Common myeloid progenitor, CD34-positive (primary cell): Measurements from ENCODE around the gene AKNA.

Experiments used
- CTCF ChIA-PET: fragments of 350-600 bp; sonication (Branson Sonifier 250); formaldehyde crosslinking; loops from one replicate; lab custom pipeline; 2021; ENCODE audit warnings: antibody characterized with exemption; lab: Charles Lee
- POLR2A ChIA-PET: fragments of 350-600 bp; sonication (Branson Sonifier 250); formaldehyde crosslinking; loops from one replicate; lab custom pipeline; 2021; ENCODE audit warnings: antibody characterized with exemption; lab: Charles Lee
- DNase-seq, 3 donors: peaks; one replicate each; pipeline versions ENCODE4 v3.0.0 to v3.0.0-alpha.2; 2013
- H3K27ac ChIP-seq, 2 experiments: 1 replicate in 1 of 2; 2 replicates in 1 of 2; pipeline ENCODE4 v1.7.0; 2013; ENCODE audit warnings: inconsistent platforms in 2 of 2, low read length in 2 of 2, mild to moderate bottlenecking in 2 of 2, low read depth in 1 of 2, moderate library complexity in 1 of 2; ENCODE audit not compliant: severe bottlenecking in 2 of 2, insufficient read depth in 1 of 2, poor library complexity in 1 of 2
- H3K27me3 ChIP-seq, 5 experiments: replicated peaks in 2 of 5; 1 replicate in 3 of 5; 2 replicates in 2 of 5; pipeline versions ENCODE4 v1.6.1 to v1.7.0; 2013; ENCODE audit warnings: low read length in 4 of 5, mild to moderate bottlenecking in 2 of 5, moderate library complexity in 2 of 5, inconsistent platforms in 1 of 5; ENCODE audit not compliant: insufficient read depth in 5 of 5, control insufficient read depth in 4 of 5
- H3K36me3 ChIP-seq, 4 experiments: 1 replicate in 2 of 4; 2 replicates in 2 of 4; pipeline versions ENCODE4 v1.6.1 to v1.7.0; 2013; ENCODE audit warnings: low read length in 3 of 4, control low read depth in 1 of 4, mild to moderate bottlenecking in 1 of 4; ENCODE audit not compliant: control insufficient read depth in 4 of 4, insufficient read depth in 4 of 4
- H3K4me1 ChIP-seq, 4 experiments: 1 replicate in 3 of 4; 2 replicates in 1 of 4; pipeline versions ENCODE4 v1.6.1 to v1.7.1; 2013; ENCODE audit warnings: low read length in 3 of 4, mild to moderate bottlenecking in 3 of 4, control low read depth in 1 of 4, inconsistent platforms in 1 of 4, moderate library complexity in 1 of 4; ENCODE audit not compliant: control insufficient read depth in 4 of 4, insufficient read depth in 4 of 4; ENCODE audit errors: control extremely low read depth in 1 of 4
- H3K4me3 ChIP-seq, 7 experiments: 1 replicate in 4 of 7; 2 replicates in 3 of 7; pipeline versions ENCODE4 v1.5.1 to v1.7.0; 2013; ENCODE audit warnings: mild to moderate bottlenecking in 7 of 7, low read length in 6 of 7, moderate library complexity in 6 of 7, inconsistent platforms in 2 of 7, low read depth in 2 of 7, control low read depth in 1 of 7; ENCODE audit not compliant: insufficient read depth in 4 of 7, control insufficient read depth in 1 of 7; ENCODE audit errors: extremely low read depth in 1 of 7
- H3K9me3 ChIP-seq, 5 experiments: 1 replicate in 4 of 5; 2 replicates in 1 of 5; pipeline versions ENCODE4 v1.6.1 to v1.7.1; 2013; ENCODE audit warnings: low read length in 4 of 5, mild to moderate bottlenecking in 2 of 5, inconsistent platforms in 1 of 5, low read depth in 1 of 5, moderate library complexity in 1 of 5; ENCODE audit not compliant: control insufficient read depth in 4 of 5, insufficient read depth in 2 of 5; ENCODE audit errors: control extremely low read depth in 1 of 5
- whole genome bisulfite sequencing: methylation state at CpG from one replicate; pipeline ENCODE4 v1.1.5; 2013; ENCODE audit not compliant: insufficient coverage; 5-methylcytosine and 5-hydroxymethylcytosine counted together

Gene AKNA

GRCh38 chr9:114399381-114399780 lies 11.6 kb upstream of the AKNA start:
- WGBS = 100% methylated on average over 4 of the region's 4 CpGs
- peaks cover 0 to 5% (median 0%) of the 10 kb centered on the region in 4 experiments for H3K36me3 ChIP-seq
- CTCF ChIA-PET = interaction anchor here (0.8 to 11.4 kb wide), 10 partner anchors 9 to 282 kb away, joined by 3 to 84 read pairs (median 3); partner anchors contain the start of gene AKNA
- peaks cover 0 to 30% (median 22%) of the 10 kb centered on the region in 4 experiments for H3K4me1 ChIP-seq
- H3K4me3 ChIP-seq = no peak overlapping the region
- H3K27ac ChIP-seq = no peak overlapping the region
- H3K27me3 ChIP-seq = no peaks in the 10 kb centered on the region
- H3K9me3 ChIP-seq = no peaks in the 10 kb centered on the region
- POLR2A ChIA-PET = no interaction called here
- DNase-seq = no peak

GRCh38 chr9:114397848-114398605 lies 10.2 kb upstream of the AKNA start:
- WGBS = 0% methylated on average over 35 of the region's 66 CpGs
- peak; percentile 92 to 97 (median 95) for DNase-seq
- Histone ChIP-seq H3K27me3 (no peaks in the 10 kb centered on the region), H3K36me3 (peaks cover 0 to 5% (median 0%) of the 10 kb centered on the region in 4 experiments), H3K4me3 (peak overlapping the region; percentile 44 to 87 (median 85)), H3K27ac (peak overlapping the region in 1 of 2 experiments; percentile 66), H3K9me3 (no peaks in the 10 kb centered on the region), H3K4me1 (peaks cover 0 to 31% (median 22%) of the 10 kb centered on the region in 4 experiments)
- ChIA-PET CTCF (interaction anchor here (1.0 to 17.9 kb wide), 3 partner anchors 12 to 256 kb away, joined by 3 to 255 read pairs (median 45); partner anchors contain the start of gene AKNA), POLR2A (interaction anchor here (1.5 to 3.2 kb wide), 2 partner anchors 10 to 25 kb away, joined by 4 to 13 read pairs; partner anchors contain the start of gene AKNA)

- Histone ChIP-seq H3K27ac (peak overlapping the region in 1 of 2 experiments; percentile 66), H3K36me3 (peaks cover 0 to 5% (median 0%) of the 10 kb centered on the region in 4 experiments), H3K9me3 (no peaks in the 10 kb centered on the region), H3K4me1 (peaks cover 5 to 37% (median 28%) of the 10 kb centered on the region in 4 experiments), H3K4me3 (peak overlapping the region; percentile 5 to 85 (median 79)), H3K27me3 (no peaks in the 10 kb centered on the region)
- POLR2A ChIA-PET = interaction anchor here (1.5 to 3.2 kb wide), 2 partner anchors 10 to 24 kb away, joined by 4 to 13 read pairs; partner anchors contain the start of gene AKNA
- CTCF ChIA-PET = interaction anchor here (1.0 to 17.9 kb wide), 4 partner anchors 9 to 256 kb away, joined by 3 to 255 read pairs (median 30); partner anchors contain the start of gene AKNA
- WGBS = 40% methylated on average over 13 of the region's 14 CpGs
- DNase-seq = no peak
Observed at GRCh38 chr9:114397219-114397847, 9.6 kb upstream of the AKNA start.

- whole genome bisulfite sequencing = 94% methylated on average over 12 of the region's 16 CpGs
- H3K36me3 ChIP-seq = peaks cover 0 to 5% (median 0%) of the 10 kb centered on the region in 4 experiments
- peak overlapping the region in 1 of 7 experiments; percentile 85 for H3K4me3 ChIP-seq
- H3K27me3 ChIP-seq = no peaks in the 10 kb centered on the region
- ChIA-PET CTCF (interaction anchor here (3.3 to 17.9 kb wide), 3 partner anchors 9 to 29 kb away, joined by 15 to 255 read pairs (median 45); partner anchors contain the start of gene AKNA), POLR2A (interaction anchor here (1.5 to 3.2 kb wide), 2 partner anchors 9 to 24 kb away, joined by 4 to 13 read pairs; partner anchors contain the start of gene AKNA)
- H3K9me3 ChIP-seq = no peaks in the 10 kb centered on the region
- H3K4me1 ChIP-seq = peaks cover 7 to 39% (median 30%) of the 10 kb centered on the region in 4 experiments
- peak overlapping the region in 1 of 2 experiments; percentile 66 for H3K27ac ChIP-seq
- no peak for DNase-seq
Observed at GRCh38 chr9:114396558-114397218, 8.9 kb upstream of the AKNA start.

GRCh38 chr9:114395768-114396167 lies 8.0 kb upstream of the AKNA start:
- Histone ChIP-seq H3K4me3 (peak overlapping the region in 1 of 7 experiments; percentile 48), H3K9me3 (no peaks in the 10 kb centered on the region), H3K4me1 (peaks cover 7 to 39% (median 30%) of the 10 kb centered on the region in 4 experiments), H3K27ac (no peak overlapping the region), H3K27me3 (no peaks in the 10 kb centered on the region), H3K36me3 (peaks cover 0 to 5% (median 0%) of the 10 kb centered on the region in 4 experiments)
- ChIA-PET CTCF (interaction anchor here (0.6 to 17.9 kb wide), 7 partner anchors 8 to 56 kb away, joined by 3 to 255 read pairs (median 5); partner anchors contain the start of gene AKNA), POLR2A (interaction anchor here (3.2 kb wide), 1 partner anchor 8 kb away, joined by 13 read pairs; the partner anchor contains the start of gene AKNA)
- no peak for DNase-seq
- WGBS = 100% methylated on average over 4 of the region's 5 CpGs

GRCh38 chr9:114395334-114395617 lies 7.5 kb upstream of the AKNA start:
- Histone ChIP-seq H3K4me3 (peak overlapping the region in 1 of 7 experiments; percentile 48), H3K27ac (peak overlapping the region in 1 of 2 experiments; percentile 17), H3K4me1 (peaks cover 7 to 43% (median 32%) of the 10 kb centered on the region in 4 experiments), H3K9me3 (no peaks in the 10 kb centered on the region), H3K36me3 (peaks cover 0 to 5% (median 0%) of the 10 kb centered on the region in 4 experiments), H3K27me3 (no peaks in the 10 kb centered on the region)
- ChIA-PET POLR2A (interaction anchor here (3.2 kb wide), 1 partner anchor 8 kb away, joined by 13 read pairs; the partner anchor contains the start of gene AKNA), CTCF (interaction anchor here (0.6 to 17.9 kb wide), 7 partner anchors 8 to 56 kb away, joined by 3 to 255 read pairs (median 5); partner anchors contain the start of gene AKNA)
- DNase-seq = no peak
- 31% methylated on average over 5 of the region's 5 CpGs for WGBS
